ENCODE results near the gene ECEL1. TPM values are rescaled to one million over a fixed set of nuclear protein-coding genes. Genes with fewer than 3 reads are reported as not detected.

ECEL1 gene
- total and polyA plus RNA-seq, 4 donors: 0.09 to 0.35 (median 0.23) TPM

GRCh38 chr2:232521098-232521497 lies 33.5 kb upstream of the ECEL1 start:
- Histone ChIP-seq H3K4me1 (ENCODE audit: control insufficient read depth in 5 of 5, insufficient read depth in 5 of 5, low read length in 5 of 5) (peaks cover 0 to 8% (median 4%) of the 10 kb centered on the region in 5 donors), H3K9ac (ENCODE audit: insufficient read depth in 1 of 2, low read length in 2 of 2) (no peak overlapping the region), H3K9me3 (ENCODE audit: control insufficient read depth in 4 of 4, insufficient read depth in 3 of 4, low read length in 3 of 4) (no peaks in the 10 kb centered on the region), H3K4me3 (no peak overlapping the region), H3K36me3 (ENCODE audit: control insufficient read depth in 4 of 4, insufficient read depth in 4 of 4, low read length in 4 of 4) (no peaks in the 10 kb centered on the region), H3K27ac (ENCODE audit: low read depth in 1 of 2, low read length in 1 of 2) (no peak overlapping the region), H3K27me3 (ENCODE audit: control insufficient read depth in 3 of 3, insufficient read depth in 3 of 3, low read length in 2 of 3) (peaks cover 14 to 26% (median 22%) of the 10 kb centered on the region in 3 donors)
- TF ChIP-seq CTCF (IDR thresholded peaks at IDR 0.05; ENCODE audit: control extremely low read depth, extremely low read depth): no peak
- 87 to 92% methylated on average over 14 of the region's 14 CpGs for WGBS, 2 donors
- DNase-seq (no peak), ATAC-seq (ENCODE audit: insufficient read depth, low FRiP score) (no peak)

- WGBS, 2 donors: 73 to 84% methylated on average over 15 of the region's 15 CpGs
- Histone ChIP-seq H3K27ac (ENCODE audit: low read depth in 1 of 2, low read length in 1 of 2) (no peak overlapping the region), H3K27me3 (ENCODE audit: control insufficient read depth in 3 of 3, insufficient read depth in 3 of 3, low read length in 2 of 3) (peaks cover 14 to 26% (median 22%) of the 10 kb centered on the region in 3 donors), H3K4me3 (no peak overlapping the region), H3K36me3 (ENCODE audit: control insufficient read depth in 4 of 4, insufficient read depth in 4 of 4, low read length in 4 of 4) (no peaks in the 10 kb centered on the region), H3K4me1 (ENCODE audit: control insufficient read depth in 5 of 5, insufficient read depth in 5 of 5, low read length in 5 of 5) (peaks cover 0 to 8% (median 2%) of the 10 kb centered on the region in 5 donors), H3K9ac (ENCODE audit: insufficient read depth in 1 of 2, low read length in 2 of 2) (no peak overlapping the region), H3K9me3 (ENCODE audit: control insufficient read depth in 4 of 4, insufficient read depth in 3 of 4, low read length in 3 of 4) (no peaks in the 10 kb centered on the region)
- no peak for ATAC-seq (ENCODE audit: insufficient read depth, low FRiP score)
- no peak for DNase-seq
- TF ChIP-seq CTCF (IDR thresholded peaks at IDR 0.05; ENCODE audit: control extremely low read depth, extremely low read depth): no peak
Observed at GRCh38 chr2:232520489-232520888, 32.9 kb upstream of the ECEL1 start.

- WGBS, 2 donors: 54 to 73% methylated on average over 18 to 19 of the region's 19 CpGs
- no peaks in the 10 kb centered on the region for H3K36me3 ChIP-seq (ENCODE audit: control insufficient read depth in 4 of 4, insufficient read depth in 4 of 4, low read length in 4 of 4)
- no peak within 1 kb of the TSS for H3K4me3 ChIP-seq
- DNase-seq (no peak), ATAC-seq (ENCODE audit: insufficient read depth, low FRiP score) (no peak)
- H3K9ac ChIP-seq (ENCODE audit: insufficient read depth in 1 of 2, low read length in 2 of 2): no peak within 1 kb of the TSS
- TF ChIP-seq CTCF (IDR thresholded peaks at IDR 0.05; ENCODE audit: control extremely low read depth, extremely low read depth): no peak
- peaks cover 0 to 8% (median 0%) of the 10 kb centered on the region in 5 donors for H3K4me1 ChIP-seq (ENCODE audit: control insufficient read depth in 5 of 5, insufficient read depth in 5 of 5, low read length in 5 of 5)
- peaks cover 7 to 26% (median 22%) of the 10 kb centered on the region in 3 donors for H3K27me3 ChIP-seq (ENCODE audit: control insufficient read depth in 3 of 3, insufficient read depth in 3 of 3, low read length in 2 of 3)
- no peak within 1 kb of the TSS for H3K27ac ChIP-seq (ENCODE audit: low read depth in 1 of 2, low read length in 1 of 2)
- H3K9me3 ChIP-seq (ENCODE audit: control insufficient read depth in 4 of 4, insufficient read depth in 3 of 4, low read length in 3 of 4): no peaks in the 10 kb centered on the region
Observed at GRCh38 chr2:232519581-232520438, 32.2 kb upstream of the ECEL1 start, which contains the start of gene PRSS56. TSS of gene PRSS56 (plus strand) at chr2:232520388. CDS start at chr2:232520599, 211 bp downstream.
